Gastrocnemius medialis (tissue), 4 donors: ENCODE data around the gene DPP10.

ENCODE experiments used
- CTCF ChIP-seq, 5 experiments: fragments of 450-650 bp in 3 of 5; fragments of 200-600 bp in 2 of 5; sonication (generic) in 2 of 5; IDR thresholded peaks in 4 of 5; conservative IDR thresholded peaks in 1 of 5; 1 replicate in 4 of 5; 2 replicates in 1 of 5; pipeline ENCODE4 v1.5.1; 2016 to 2019; ENCODE audit warnings: antibody characterized with exemption in 5 of 5, mild to moderate bottlenecking in 3 of 5, moderate library complexity in 3 of 5
- POLR2A ChIP-seq, 2 donors: fragments of 450-650 bp; IDR thresholded peaks; one replicate each; pipeline ENCODE4 v1.6.1; 2017; ENCODE audit warnings: antibody characterized with exemption in 2 of 2, mild to moderate bottlenecking in 2 of 2, moderate library complexity in 2 of 2

DNA sequence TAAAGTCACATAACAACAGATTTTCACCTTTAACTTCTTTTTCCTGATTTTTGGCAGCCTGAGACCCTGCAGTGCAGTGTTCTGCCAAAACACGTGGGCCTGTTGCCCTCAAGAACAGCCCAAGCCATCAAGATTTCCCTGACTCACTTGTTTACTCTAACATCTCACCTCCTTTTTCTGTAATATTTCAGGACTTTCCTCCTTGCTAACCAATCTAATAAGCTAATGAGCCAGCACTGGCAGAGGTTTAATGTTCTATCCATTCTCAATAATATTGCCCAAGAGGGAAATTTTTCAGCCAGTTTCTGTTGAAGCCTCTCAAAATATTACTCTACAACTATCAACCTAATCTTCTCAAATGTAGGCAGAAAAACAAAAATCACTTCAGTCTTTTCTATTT lies 635.2 kb downstream of the DPP10 start:
- TF ChIP-seq CTCF (IDR thresholded peaks at IDR 0.05 in 4 of 5, conservative IDR thresholded peaks at IDR 0.05 in 1 of 5) (no peak), POLR2A (IDR thresholded peaks at IDR 0.05) (no peak)
